ENCODE results near the gene OMA1.
"Not testable (repeated sequence)": the region's sequence is repeated elsewhere in the genome, so short reads cannot be mapped to it uniquely, and the experiment has no call there.

The OMA1 gene

DNA sequence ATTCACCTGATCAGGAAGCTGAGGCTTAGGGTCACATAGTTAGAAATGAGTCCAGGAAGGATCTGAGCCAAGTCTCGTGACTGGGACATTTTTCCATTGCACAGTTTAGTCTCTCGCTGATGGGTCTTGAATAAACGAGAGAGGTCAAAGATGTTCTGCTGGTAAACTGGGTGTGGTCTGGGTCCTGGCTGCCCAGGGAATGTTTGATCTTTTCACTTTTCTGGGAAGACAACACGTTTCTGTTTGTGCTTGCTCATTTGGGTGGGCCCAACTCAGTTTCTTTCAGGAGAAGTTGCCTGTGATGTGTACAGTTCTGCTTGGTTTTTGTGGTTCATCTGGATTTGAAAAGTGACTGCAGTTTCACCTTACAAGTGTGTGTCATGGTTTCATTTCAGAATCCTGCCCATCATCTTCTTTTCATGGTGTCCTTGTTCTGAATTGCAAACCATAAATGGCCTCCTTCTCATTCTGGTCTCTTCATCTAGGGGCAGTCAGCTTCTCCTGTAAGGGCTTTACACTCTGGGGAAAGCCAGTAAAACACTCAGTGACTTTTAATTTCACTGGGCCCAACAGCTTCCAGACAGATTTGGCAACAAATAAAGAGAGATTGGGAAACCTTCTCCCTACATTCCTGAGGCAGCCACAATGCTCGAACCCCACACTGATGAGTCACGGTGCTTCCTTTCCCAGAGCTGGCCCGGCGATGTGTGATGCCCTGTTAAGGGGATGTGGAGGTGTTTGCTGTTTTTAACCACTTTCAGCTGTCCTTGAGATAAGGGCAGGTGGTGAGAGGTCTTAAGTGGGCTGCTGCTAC lies 37.8 kb upstream of the OMA1 start:
- Histone ChIP-seq H3K4me3 (ENCODE audit: low read length) (no peak overlapping the region), H3K36me3 (ENCODE audit: insufficient read depth, low read length) (no peaks in the 10 kb centered on the region), H3K9ac (ENCODE audit: low read depth, low read length) (no peak overlapping the region), H3K4me1 (ENCODE audit: insufficient read depth, low read length) (peaks cover 11% of the 10 kb centered on the region; the same call in 1 of the 2 replicates), H3K9me3 (ENCODE audit: insufficient read depth, low read depth, low read length) (no peaks in the 10 kb centered on the region), H3K27me3 (ENCODE audit: insufficient read depth, low read length) (no peaks in the 10 kb centered on the region; the same call in 1 of the 2 replicates), H3K27ac (ENCODE audit: low read depth, low read length) (no peak overlapping the region)
- WGBS = 68% methylated on average over 8 of the region's 8 CpGs

DNA sequence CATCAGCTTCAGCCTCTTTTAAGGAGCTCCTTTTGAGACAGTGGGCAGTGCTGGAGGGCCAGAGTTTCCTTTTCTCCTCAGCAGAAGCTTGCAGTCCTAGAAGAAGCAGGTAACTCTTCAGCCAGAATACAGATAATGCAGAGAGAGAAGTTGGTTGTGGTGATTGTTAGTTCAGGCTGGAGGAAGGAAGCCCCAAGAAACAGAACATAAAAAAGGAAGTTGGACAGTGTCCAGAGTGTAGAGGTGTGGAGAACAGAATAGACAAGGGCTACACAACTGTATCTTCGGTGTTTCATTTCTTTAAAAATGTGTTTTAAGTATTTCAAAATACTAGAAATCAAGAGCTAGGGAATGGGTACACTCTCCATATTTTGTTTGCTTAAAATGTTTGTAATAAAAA lies 37.0 kb upstream of the OMA1 start:
- Histone ChIP-seq H3K36me3 (ENCODE audit: insufficient read depth, low read length) (no peaks in the 10 kb centered on the region), H3K27ac (ENCODE audit: low read depth, low read length) (no peak overlapping the region), H3K4me1 (ENCODE audit: insufficient read depth, low read length) (peaks cover 11% of the 10 kb centered on the region; the same call in 1 of the 2 replicates), H3K9ac (ENCODE audit: low read depth, low read length) (no peak overlapping the region), H3K27me3 (ENCODE audit: insufficient read depth, low read length) (peaks cover under 1% of the 10 kb centered on the region), H3K4me3 (ENCODE audit: low read length) (no peak overlapping the region), H3K9me3 (ENCODE audit: insufficient read depth, low read depth, low read length) (no peaks in the 10 kb centered on the region)
- WGBS = 86% methylated on average over 1 of the region's 1 CpG

DNA sequence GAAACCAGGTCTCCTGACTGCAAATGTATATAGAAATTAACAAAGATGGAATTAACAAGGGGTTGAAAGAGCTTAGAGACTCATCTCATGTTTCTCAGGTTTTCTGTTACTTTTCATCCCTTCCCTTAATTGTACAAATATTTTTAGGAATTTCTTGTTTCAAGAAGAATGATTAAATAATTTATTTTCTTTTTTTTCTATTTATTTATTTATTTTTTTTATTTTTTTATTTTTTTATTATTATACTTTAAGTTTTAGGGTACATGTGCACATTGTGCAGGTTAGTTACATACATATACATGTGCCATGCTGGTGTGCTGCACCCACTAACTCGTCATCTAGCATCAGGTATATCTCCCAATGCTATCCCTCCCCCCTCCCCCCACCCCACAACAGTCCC lies 35.6 kb upstream of the OMA1 start:
- not testable (repeated sequence) for H3K9ac ChIP-seq (ENCODE audit: low read depth, low read length); H3K36me3 ChIP-seq (ENCODE audit: insufficient read depth, low read length); H3K9me3 ChIP-seq (ENCODE audit: insufficient read depth, low read depth, low read length); H3K4me3 ChIP-seq (ENCODE audit: low read length); H3K27ac ChIP-seq (ENCODE audit: low read depth, low read length)
- WGBS = no CpG with 5 or more reads among the region's 1 CpG
- Histone ChIP-seq H3K27me3 (ENCODE audit: insufficient read depth, low read length) (peaks cover 14% of the 10 kb centered on the region), H3K4me1 (ENCODE audit: insufficient read depth, low read length) (peaks cover 11% of the 10 kb centered on the region; the same call in 1 of the 2 replicates)

- peaks cover 11% of the 10 kb centered on the region; the same call in 1 of the 2 replicates for H3K4me1 ChIP-seq (ENCODE audit: insufficient read depth, low read length)
- no peaks in the 10 kb centered on the region for H3K9me3 ChIP-seq (ENCODE audit: insufficient read depth, low read depth, low read length)
- H3K27me3 ChIP-seq (ENCODE audit: insufficient read depth, low read length) = peaks cover 19% of the 10 kb centered on the region
- no peak overlapping the region for H3K4me3 ChIP-seq (ENCODE audit: low read length)
- no peaks in the 10 kb centered on the region for H3K36me3 ChIP-seq (ENCODE audit: insufficient read depth, low read length)
- no peak overlapping the region for H3K27ac ChIP-seq (ENCODE audit: low read depth, low read length)
- WGBS = 100% methylated on average over 1 of the region's 2 CpGs
- H3K9ac ChIP-seq (ENCODE audit: low read depth, low read length) = no peak overlapping the region
These were observed 35.1 kb upstream of the OMA1 start for GRCh38 chr1:58581641-58582040.

DNA sequence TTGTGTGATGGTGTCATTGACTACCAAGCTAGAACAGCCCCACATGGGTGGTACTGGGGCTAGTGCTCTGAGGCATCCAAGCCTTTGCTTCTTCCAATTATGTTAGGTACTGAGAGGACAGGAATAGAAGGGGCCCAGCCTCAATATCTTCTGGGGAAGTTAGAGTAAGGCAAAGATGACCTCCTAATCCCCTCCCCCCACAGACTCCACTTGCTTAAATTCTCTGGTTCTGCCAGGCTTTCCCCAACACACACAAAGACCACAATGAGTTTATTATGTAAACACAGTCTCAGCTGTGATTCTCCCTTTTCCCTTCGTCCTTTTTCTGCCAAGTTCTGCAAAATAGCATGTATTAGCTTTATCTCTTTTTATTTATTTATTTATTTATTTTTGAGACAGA lies 33.7 kb upstream of the OMA1 start:
- 40% methylated on average over 1 of the region's 1 CpG for whole genome bisulfite sequencing
- H3K4me3 ChIP-seq (ENCODE audit: low read length) = no peak overlapping the region
- no peaks in the 10 kb centered on the region for H3K36me3 ChIP-seq (ENCODE audit: insufficient read depth, low read length)
- H3K27ac ChIP-seq (ENCODE audit: low read depth, low read length) = no peak overlapping the region
- H3K9ac ChIP-seq (ENCODE audit: low read depth, low read length) = no peak overlapping the region
- H3K27me3 ChIP-seq (ENCODE audit: insufficient read depth, low read length) = peaks cover 33% of the 10 kb centered on the region
- no peaks in the 10 kb centered on the region for H3K9me3 ChIP-seq (ENCODE audit: insufficient read depth, low read depth, low read length)
- peaks cover 11% of the 10 kb centered on the region; the same call in 1 of the 2 replicates for H3K4me1 ChIP-seq (ENCODE audit: insufficient read depth, low read length)

DNA sequence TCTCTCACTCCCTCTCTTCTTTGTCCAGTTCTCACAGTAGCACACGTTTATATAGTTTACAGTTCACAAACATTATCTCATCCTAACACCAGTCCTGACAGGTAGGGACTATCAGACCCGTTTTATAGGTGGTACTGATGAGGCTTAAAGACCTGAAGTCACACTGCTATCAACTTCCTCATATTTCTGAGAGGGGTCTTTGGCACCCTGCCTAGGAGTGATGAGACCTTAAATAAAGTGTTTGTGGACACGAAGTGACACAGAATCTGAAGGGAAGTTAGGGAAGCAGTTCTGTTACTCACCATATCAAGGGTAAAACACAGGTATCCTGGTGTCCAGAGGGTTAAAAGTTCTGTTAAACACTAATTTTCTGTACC lies 31.1 kb upstream of the OMA1 start:
- Histone ChIP-seq H3K27ac (ENCODE audit: low read depth, low read length) (no peak overlapping the region), H3K9ac (ENCODE audit: low read depth, low read length) (peak overlapping the region; percentile 55; the same call in 1 of the 2 replicates), H3K4me1 (ENCODE audit: insufficient read depth, low read length) (peaks cover 13% of the 10 kb centered on the region), H3K9me3 (ENCODE audit: insufficient read depth, low read depth, low read length) (no peaks in the 10 kb centered on the region), H3K4me3 (ENCODE audit: low read length) (peak overlapping the region; percentile 49), H3K36me3 (ENCODE audit: insufficient read depth, low read length) (no peaks in the 10 kb centered on the region), H3K27me3 (ENCODE audit: insufficient read depth, low read length) (peaks cover 48% of the 10 kb centered on the region)
- 26% methylated on average over 3 of the region's 3 CpGs for WGBS

DNA sequence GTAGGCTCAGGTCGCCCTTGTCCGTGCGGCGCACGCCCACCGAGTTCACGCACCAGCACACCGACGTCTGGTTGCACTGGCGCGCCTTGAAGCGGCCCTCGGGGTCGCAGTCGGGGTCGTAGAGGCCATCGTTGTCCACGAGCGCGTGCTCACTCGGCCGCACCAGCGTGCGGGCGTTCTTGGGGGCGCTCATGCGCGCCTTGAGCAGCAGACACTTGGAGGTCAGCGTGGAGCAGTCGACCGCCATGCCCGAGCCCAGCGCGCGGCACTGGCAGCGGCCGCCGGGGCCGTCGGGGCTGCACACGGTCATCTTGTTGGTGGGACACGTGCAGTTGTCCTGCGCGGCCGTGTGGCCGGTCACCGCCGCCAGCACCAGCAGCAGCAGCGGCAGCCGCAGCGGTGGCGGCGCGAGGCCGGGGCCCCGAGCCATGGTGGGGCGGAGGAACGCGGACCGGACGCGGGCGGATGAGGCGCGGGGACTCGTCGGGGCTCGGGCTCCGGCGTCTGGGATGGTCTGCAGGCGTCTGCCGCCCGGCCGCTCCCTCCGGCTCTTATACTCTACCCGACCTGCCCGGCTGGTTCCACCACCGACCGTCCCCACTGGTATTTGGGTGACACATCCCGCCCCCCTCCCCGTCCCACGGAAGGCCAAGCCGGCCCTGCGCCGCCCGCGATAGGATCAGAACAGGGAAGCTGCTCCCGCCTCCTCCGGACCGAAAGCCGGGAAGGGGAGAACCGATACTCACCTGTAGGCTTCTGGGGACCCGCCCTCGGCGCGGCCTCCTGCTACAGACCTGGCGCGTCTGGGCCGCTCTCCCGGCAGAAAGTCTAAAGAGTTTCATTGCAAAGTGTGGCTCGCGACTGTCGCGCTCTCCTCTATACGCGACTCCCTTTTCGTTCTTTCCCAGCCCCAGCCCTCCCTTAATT lies 30.5 kb upstream of the OMA1 start, which contains the start of gene TACSTD2:
Gene TACSTD2 (minus strand): TSS at position 526 of the 927 bp plus-strand sequence. CDS start 96 bp downstream, at position 430.
- no peaks in the 10 kb centered on the region for H3K9me3 ChIP-seq (ENCODE audit: insufficient read depth, low read depth, low read length)
- H3K27me3 ChIP-seq (ENCODE audit: insufficient read depth, low read length) = peaks cover 48% of the 10 kb centered on the region
- H3K4me3 ChIP-seq (ENCODE audit: low read length) = peak within 1 kb of the TSS; percentile 49
- no peaks in the 10 kb centered on the region for H3K36me3 ChIP-seq (ENCODE audit: insufficient read depth, low read length)
- peak within 1 kb of the TSS; percentile 55 for H3K9ac ChIP-seq (ENCODE audit: low read depth, low read length)
- H3K27ac ChIP-seq (ENCODE audit: low read depth, low read length) = no peak within 1 kb of the TSS
- WGBS = 7% methylated on average over 107 of the region's 107 CpGs
- peaks cover 13% of the 10 kb centered on the region for H3K4me1 ChIP-seq (ENCODE audit: insufficient read depth, low read length)

GRCh38 chr1:58576325-58576726 lies 29.8 kb upstream of the OMA1 start:
- Histone ChIP-seq H3K27me3 (ENCODE audit: insufficient read depth, low read length) (peaks cover 48% of the 10 kb centered on the region), H3K36me3 (ENCODE audit: insufficient read depth, low read length) (no peaks in the 10 kb centered on the region), H3K9ac (ENCODE audit: low read depth, low read length) (peak overlapping the region; percentile 55), H3K4me1 (ENCODE audit: insufficient read depth, low read length) (peaks cover 13% of the 10 kb centered on the region), H3K4me3 (ENCODE audit: low read length) (peak overlapping the region; percentile 49), H3K27ac (ENCODE audit: low read depth, low read length) (no peak overlapping the region), H3K9me3 (ENCODE audit: insufficient read depth, low read depth, low read length) (no peaks in the 10 kb centered on the region)
- 46% methylated on average over 43 of the region's 43 CpGs for WGBS

- Histone ChIP-seq H3K4me1 (ENCODE audit: insufficient read depth, low read length) (peaks cover 13% of the 10 kb centered on the region), H3K9me3 (ENCODE audit: insufficient read depth, low read depth, low read length) (no peaks in the 10 kb centered on the region), H3K27ac (ENCODE audit: low read depth, low read length) (no peak overlapping the region), H3K9ac (ENCODE audit: low read depth, low read length) (no peak overlapping the region), H3K4me3 (ENCODE audit: low read length) (peak overlapping the region; percentile 49), H3K27me3 (ENCODE audit: insufficient read depth, low read length) (peaks cover 48% of the 10 kb centered on the region), H3K36me3 (ENCODE audit: insufficient read depth, low read length) (no peaks in the 10 kb centered on the region)
- WGBS = 58% methylated on average over 32 of the region's 32 CpGs
These were observed 29.2 kb upstream of the OMA1 start for GRCh38 chr1:58575551-58576324.

GRCh38 chr1:58574816-58575215 lies 28.3 kb upstream of the OMA1 start:
- WGBS = 88% methylated on average over 2 of the region's 2 CpGs
- Histone ChIP-seq H3K4me1 (ENCODE audit: insufficient read depth, low read length) (peaks cover 10% of the 10 kb centered on the region; the same call in 1 of the 2 replicates), H3K27me3 (ENCODE audit: insufficient read depth, low read length) (peaks cover 48% of the 10 kb centered on the region)

More at GRCh38 chr1:58574816-58575215, 28.3 kb upstream of the OMA1 start:
- H3K36me3 ChIP-seq (ENCODE audit: insufficient read depth, low read length) = no peaks in the 10 kb centered on the region
- no peak overlapping the region for H3K27ac ChIP-seq (ENCODE audit: low read depth, low read length)
- H3K9ac ChIP-seq (ENCODE audit: low read depth, low read length) = no peak overlapping the region
- no peaks in the 10 kb centered on the region for H3K9me3 ChIP-seq (ENCODE audit: insufficient read depth, low read depth, low read length)
- no peak overlapping the region for H3K4me3 ChIP-seq (ENCODE audit: low read length)

Measured in HUES64 (cell line).